Right cardiac atrium (tissue), 5 donors: ENCODE measurements around the gene CENPVL2. TPM values are rescaled to one million over a fixed set of nuclear protein-coding genes. Genes with fewer than 3 reads are reported as not detected.
"Not testable (repeated sequence)": the region's sequence is repeated elsewhere in the genome, so short reads cannot be mapped to it uniquely, and the experiment has no call there.

Source experiments
- ATAC-seq, 2 donors: fragments of 200-7000 bp; cut with Tn5 transposase; one replicate each; pipeline versions ENCODE4 v1.8.0 to v1.9.1; 2020; ENCODE audit warnings: moderate library complexity in 2 of 2, mild to moderate bottlenecking in 1 of 2
- DNase-seq, 3 donors: peaks; one replicate each; pipeline ENCODE4 v3.0.0-alpha.2; 2020
- H3K27ac ChIP-seq: one replicate; pipeline ENCODE4 v1.5.1; 2013; ENCODE audit warnings: mild to moderate bottlenecking, low read length, control low read depth, moderate library complexity
- H3K27me3 ChIP-seq: one replicate; pipeline ENCODE4 v1.6.1; 2013; ENCODE audit not compliant: control insufficient read depth, insufficient read depth
- H3K4me1 ChIP-seq: one replicate; pipeline ENCODE4 v1.6.1; 2013; ENCODE audit warnings: low read length; ENCODE audit not compliant: control insufficient read depth, insufficient read depth
- H3K4me3 ChIP-seq: one replicate; pipeline ENCODE4 v1.5.1; 2013; ENCODE audit warnings: low read length, control low read depth
- H3K9me3 ChIP-seq: one replicate; pipeline ENCODE4 v1.6.1; 2013; ENCODE audit warnings: low read length; ENCODE audit not compliant: control insufficient read depth
- WGBS: extraction: QIAGEN DNeasy Blood & Tissue Kit; methylation state at CpG from one replicate; pipeline ENCODE4 v1.1.7; 2013; 5-methylcytosine and 5-hydroxymethylcytosine counted together
- intact Hi-C, 4 donors: fragments of 100-400 bp; cut with DNase I; formaldehyde crosslinking; loops; one replicate each; pipeline versions ENCODE4 v1.11.0 to v1.14.0; 2022 to 2023
- long read RNA-seq, 4 donors: library from polyadenylated mRNA; unstranded; transcript quantifications; one replicate each; pipeline ENCODE4 v2.0.0, GENCODE V29; 2020 to 2021
- polyA plus RNA-seq: library from polyadenylated mRNA; stranded (reverse); fragments of 200-250 nt; gene quantifications from one replicate; pipeline ENCODE4 v1.2.3, GENCODE V29; 2013
- total RNA-seq, 4 donors: library from RNA; stranded (reverse); fragmentation: NEBNext Ultra II Directional; extraction: Animal tissue kit (Norgen Biotek cat#: 25700); gene quantifications; one replicate each; pipeline ENCODE4 v1.2.1, GENCODE V29; 2021
- donor health status: healthy with polysubstance abuse.
- donor health status: DM: no; HTN: yes; CAD: no.
- donor health status: DM: no; HTN: no; CAD: no.
- donor health status: DM: no; HTN: yes; CAD: no; lungs with severe emphysema.
- donor health status: DM: yes; HTN: yes; CAD: no.

CENPVL2 gene
- total RNA-seq (not detected), polyA plus RNA-seq (not detected)
- long read RNA-seq, donor 1, result 0 reads
- long read RNA-seq, donor 2, result 0 reads
- long read RNA-seq, donor 3, result 0 reads
- long read RNA-seq, donor 4, result 0 reads

DNA sequence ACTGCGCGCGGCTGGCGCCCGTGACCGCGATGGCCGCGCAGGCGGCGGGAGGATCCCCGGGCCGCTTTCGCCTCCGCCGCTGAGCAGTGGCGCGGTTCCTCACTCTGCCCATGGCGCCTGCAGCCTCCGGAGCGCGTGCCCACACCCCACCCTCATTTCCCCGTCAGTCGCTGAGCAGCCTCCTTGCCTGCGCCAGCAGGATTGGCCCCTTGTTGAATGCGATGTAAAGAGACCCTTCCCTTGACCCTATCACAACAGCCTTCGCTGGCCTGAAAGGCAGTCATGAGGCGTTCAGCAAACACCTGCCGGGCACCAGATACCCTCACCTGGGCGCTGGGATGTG is at the start of gene CENPVL2:
Gene CENPVL2 (minus strand): TSS at position 112 of the 343 bp plus-strand sequence. CDS start 0 bp downstream, at position 112.
- H3K4me3 ChIP-seq, ATAC-seq, intact Hi-C loops, H3K4me1 ChIP-seq, H3K27me3 ChIP-seq, DNase-seq, H3K9me3 ChIP-seq, H3K27ac ChIP-seq: not testable (repeated sequence)
- WGBS, result no CpG with 5 or more reads among the region's 30 CpGs

DNA sequence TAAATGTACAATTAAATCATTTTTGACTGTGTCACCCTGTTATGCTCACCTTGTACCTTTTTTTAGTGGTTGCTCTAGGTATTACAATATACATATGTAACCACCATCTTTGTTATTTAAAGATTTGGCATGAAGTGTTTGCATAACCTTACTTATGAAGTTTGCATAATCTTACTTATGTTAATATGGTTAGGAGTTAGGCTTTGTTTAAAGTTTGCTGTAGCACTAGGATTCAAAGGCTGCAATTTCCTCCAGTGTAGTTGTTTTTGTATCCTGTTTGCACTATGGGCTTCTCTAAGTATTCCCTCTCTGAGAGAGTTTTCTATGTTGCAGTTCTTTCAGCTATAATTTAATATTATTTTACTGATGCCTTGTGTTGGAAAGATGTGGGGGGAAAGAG is 45.6 kb upstream of the CENPVL2 start:
- ATAC-seq (no peak), DNase-seq (no peak)
- H3K9me3 ChIP-seq, result no peaks in the 10 kb centered on the region
- H3K4me1 ChIP-seq, result no peaks in the 10 kb centered on the region
- no peaks in the 10 kb centered on the region for H3K27me3 ChIP-seq
- H3K4me3 ChIP-seq, result no peak overlapping the region
- intact Hi-C loops, result no loop called here
- H3K27ac ChIP-seq, result no peak overlapping the region

DNA sequence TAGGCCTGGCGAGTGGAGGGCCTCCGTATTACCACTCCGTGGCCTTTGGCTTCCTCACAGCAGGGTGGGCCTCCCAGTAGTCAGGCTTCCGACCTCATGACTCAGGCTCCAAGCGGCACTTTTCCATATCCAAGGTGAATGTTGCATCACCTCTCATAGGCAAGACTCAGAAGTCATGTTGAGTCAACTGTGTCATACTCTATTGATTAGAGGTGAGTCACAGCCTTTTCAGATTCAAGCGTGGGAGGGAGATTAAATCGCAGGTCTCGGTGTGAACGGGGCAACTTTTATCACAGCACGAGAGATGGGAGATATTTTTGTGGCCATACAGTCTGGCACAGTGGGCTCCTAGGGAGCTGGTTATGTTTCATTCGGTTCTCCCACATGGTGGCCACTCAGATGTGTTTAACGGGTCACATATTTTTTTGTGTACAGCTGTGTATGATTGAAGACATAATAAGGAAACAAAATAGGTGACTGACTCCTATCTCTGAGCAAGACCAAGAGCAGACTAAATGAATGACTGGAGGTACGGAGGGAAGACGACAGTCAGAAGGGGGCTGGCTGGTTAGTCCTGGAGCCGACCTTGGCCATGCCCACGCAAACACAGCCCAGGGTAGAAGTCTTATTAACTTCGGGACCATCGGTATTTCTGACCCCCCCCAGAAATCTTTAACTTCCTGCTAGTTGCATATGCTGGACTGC is 30.5 kb upstream of the CENPVL2 start:
- H3K4me3 ChIP-seq, H3K27me3 ChIP-seq, DNase-seq, intact Hi-C loops, H3K9me3 ChIP-seq, H3K4me1 ChIP-seq, ATAC-seq, H3K27ac ChIP-seq: not testable (repeated sequence)
- WGBS, result no CpG with 5 or more reads among the region's 18 CpGs

DNA sequence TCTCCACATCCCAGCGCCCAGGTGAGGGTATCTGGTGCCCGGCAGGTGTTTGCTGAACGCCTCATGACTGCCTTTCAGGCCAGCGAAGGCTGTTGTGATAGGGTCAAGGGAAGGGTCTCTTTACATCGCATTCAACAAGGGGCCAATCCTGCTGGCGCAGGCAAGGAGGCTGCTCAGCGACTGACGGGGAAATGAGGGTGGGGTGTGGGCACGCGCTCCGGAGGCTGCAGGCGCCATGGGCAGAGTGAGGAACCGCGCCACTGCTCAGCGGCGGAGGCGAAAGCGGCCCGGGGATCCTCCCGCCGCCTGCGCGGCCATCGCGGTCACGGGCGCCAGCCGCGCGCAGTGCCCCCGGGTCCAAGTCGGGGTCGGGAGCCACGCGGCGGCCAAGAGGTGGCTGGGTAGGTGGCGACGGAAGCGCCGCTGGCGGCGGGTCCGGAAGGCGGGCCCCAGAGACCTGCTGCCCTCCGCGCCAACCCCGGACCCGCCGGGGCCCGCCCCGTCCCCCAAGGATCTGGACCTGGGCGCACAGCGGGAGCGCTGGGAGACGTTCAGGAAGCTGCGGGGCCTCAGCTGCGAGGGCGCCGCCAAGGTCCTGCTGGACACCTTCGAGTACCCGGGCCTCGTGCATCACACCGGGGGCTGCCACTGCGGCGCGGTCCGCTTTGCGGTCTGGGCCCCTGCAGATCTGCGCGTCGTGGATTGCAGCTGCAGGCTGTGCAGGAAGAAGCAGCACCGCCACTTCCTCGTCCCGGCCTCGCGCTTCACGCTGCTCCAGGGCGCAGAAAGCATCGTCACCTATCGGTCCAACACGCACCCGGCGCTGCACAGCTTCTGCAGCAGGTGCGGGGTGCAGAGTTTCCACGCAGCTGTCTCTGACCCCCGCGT is 27.9 kb upstream of the CENPVL2 start, which contains the start of gene CENPVL1:
Gene CENPVL1 (plus strand): TSS at position 236 of the 888 bp plus-strand sequence. CDS start 0 bp downstream, at position 236.
- ATAC-seq, H3K27me3 ChIP-seq, DNase-seq, H3K4me1 ChIP-seq, H3K4me3 ChIP-seq, H3K27ac ChIP-seq, intact Hi-C loops, H3K9me3 ChIP-seq: not testable (repeated sequence)
- no CpG with 5 or more reads among the region's 87 CpGs for WGBS

DNA sequence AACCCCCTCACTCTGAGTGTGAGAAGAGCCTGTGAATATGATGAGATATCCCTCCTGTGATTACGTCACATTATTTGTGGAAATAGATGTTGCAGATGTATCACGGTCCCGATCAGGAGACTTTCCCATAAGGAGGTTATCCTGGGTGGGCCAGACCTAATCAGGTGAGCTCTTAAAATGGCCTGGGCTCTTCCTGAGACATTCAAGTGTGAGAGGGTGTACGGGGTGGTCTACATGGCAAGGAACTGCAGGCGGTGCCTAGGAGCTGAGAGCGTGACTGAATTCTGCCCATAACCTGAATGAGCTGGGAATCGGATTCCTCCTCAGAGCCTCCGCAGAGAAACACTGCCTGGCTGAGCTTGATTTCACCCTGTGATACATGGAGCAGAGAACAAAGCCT is 14.8 kb upstream of the CENPVL2 start:
- Histone ChIP-seq H3K9me3 (no peaks in the 10 kb centered on the region), H3K4me3 (no peak overlapping the region), H3K4me1 (no peaks in the 10 kb centered on the region), H3K27me3 (no peaks in the 10 kb centered on the region), H3K27ac (no peak overlapping the region)
- WGBS, result 86% methylated on average over 8 of the region's 8 CpGs
- intact Hi-C loops, result no loop called here
- no peak for ATAC-seq
- no peak for DNase-seq

DNA sequence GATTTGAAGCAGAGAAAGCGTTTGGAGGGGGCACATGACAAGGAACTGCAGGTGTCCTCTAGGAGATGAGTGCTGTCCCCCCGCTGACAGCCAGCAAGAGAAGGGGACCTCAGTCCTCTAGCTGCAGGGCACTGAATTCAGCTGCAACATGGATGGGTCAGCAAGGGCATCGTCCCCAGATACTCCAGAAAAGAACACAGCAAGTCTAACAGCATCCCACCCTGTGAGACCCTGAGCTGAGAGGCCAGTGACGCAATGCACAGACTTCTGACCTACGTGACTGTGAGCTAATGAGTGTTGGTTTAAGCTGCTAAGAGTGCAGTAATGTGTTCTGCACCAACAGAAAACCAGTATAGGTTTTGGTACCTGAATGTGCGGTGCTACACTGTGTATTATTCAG is 11.6 kb upstream of the CENPVL2 start:
- intact Hi-C loops, result no loop called here
- Histone ChIP-seq H3K4me1 (no peaks in the 10 kb centered on the region), H3K9me3 (no peaks in the 10 kb centered on the region), H3K4me3 (no peak overlapping the region), H3K27ac (no peak overlapping the region), H3K27me3 (no peaks in the 10 kb centered on the region)
- no peak for DNase-seq
- ATAC-seq, result no peak
- 79% methylated on average over 6 of the region's 6 CpGs for WGBS

DNA sequence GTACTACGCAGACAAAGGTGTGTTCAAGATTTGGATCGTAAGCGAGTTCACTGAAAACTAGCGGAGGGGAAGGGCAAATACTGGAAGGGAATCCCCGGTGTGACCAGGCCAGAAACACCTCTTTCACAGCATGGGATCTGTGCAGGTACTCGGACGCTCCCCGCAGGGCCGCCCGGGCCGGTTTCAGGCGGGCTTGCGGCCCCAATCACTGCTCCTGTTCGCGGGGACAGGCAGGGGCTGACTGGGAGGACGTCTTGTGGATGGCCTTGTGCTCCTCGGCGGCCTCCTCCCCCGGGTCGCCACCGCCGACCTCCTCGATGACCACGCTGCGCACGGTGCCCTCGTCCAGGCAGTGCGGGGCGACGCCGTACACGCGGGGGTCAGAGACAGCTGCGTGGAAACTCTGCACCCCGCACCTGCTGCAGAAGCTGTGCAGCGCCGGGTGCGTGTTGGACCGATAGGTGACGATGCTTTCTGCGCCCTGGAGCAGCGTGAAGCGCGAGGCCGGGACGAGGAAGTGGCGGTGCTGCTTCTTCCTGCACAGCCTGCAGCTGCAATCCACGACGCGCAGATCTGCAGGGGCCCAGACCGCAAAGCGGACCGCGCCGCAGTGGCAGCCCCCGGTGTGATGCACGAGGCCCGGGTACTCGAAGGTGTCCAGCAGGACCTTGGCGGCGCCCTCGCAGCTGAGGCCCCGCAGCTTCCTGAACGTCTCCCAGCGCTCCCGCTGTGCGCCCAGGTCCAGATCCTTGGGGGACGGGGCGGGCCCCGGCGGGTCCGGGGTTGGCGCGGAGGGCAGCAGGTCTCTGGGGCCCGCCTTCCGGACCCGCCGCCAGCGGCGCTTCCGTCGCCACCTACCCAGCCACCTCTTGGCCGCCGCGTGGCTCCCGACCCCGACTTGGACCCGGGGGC is 567 bp downstream of the CENPVL2 start:
- WGBS, result no CpG with 5 or more reads among the region's 88 CpGs
- ATAC-seq, result not testable (repeated sequence)

DNA sequence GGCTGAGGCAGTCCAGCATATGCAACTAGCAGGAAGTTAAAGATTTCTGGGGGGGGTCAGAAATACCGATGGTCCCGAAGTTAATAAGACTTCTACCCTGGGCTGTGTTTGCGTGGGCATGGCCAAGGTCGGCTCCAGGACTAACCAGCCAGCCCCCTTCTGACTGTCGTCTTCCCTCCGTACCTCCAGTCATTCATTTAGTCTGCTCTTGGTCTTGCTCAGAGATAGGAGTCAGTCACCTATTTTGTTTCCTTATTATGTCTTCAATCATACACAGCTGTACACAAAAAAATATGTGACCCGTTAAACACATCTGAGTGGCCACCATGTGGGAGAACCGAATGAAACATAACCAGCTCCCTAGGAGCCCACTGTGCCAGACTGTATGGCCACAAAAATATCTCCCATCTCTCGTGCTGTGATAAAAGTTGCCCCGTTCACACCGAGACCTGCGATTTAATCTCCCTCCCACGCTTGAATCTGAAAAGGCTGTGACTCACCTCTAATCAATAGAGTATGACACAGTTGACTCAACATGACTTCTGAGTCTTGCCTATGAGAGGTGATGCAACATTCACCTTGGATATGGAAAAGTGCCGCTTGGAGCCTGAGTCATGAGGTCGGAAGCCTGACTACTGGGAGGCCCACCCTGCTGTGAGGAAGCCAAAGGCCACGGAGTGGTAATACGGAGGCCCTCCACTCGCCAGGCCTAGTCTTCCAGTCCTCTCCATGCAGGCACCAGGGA is 2.8 kb downstream of the CENPVL2 start:
- H3K4me3 ChIP-seq, DNase-seq, ATAC-seq, intact Hi-C loops, H3K27me3 ChIP-seq, H3K4me1 ChIP-seq, H3K9me3 ChIP-seq, H3K27ac ChIP-seq: not testable (repeated sequence)
- no CpG with 5 or more reads among the region's 18 CpGs for WGBS

More for the DNA sequence above, 567 bp downstream of the CENPVL2 start:
- H3K27me3 ChIP-seq, DNase-seq, H3K4me3 ChIP-seq, H3K9me3 ChIP-seq, H3K4me1 ChIP-seq, intact Hi-C loops, H3K27ac ChIP-seq: not testable (repeated sequence)

DNA sequence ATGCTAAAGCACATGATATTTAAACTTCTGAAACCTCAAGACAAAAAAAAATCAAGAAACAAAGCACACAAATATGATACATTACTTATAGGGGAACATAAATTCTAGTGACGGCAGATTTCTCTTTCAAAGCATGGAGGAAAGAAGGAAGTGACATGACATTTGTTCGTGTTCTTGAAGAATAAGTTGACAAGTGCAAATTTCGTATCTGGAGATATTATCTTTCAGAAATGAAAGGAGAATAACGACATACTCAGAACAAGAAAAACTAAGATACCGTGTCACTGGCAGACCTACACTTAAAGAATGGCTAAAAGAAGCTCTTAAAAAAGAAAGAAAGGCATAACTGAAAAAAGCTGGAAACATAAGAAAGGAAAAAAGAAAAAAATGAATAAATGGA is 16.6 kb downstream of the CENPVL2 start:
- Histone ChIP-seq H3K27ac (no peak overlapping the region), H3K4me1 (no peaks in the 10 kb centered on the region), H3K27me3 (no peaks in the 10 kb centered on the region), H3K9me3 (no peaks in the 10 kb centered on the region), H3K4me3 (no peak overlapping the region)
- DNase-seq (no peak), ATAC-seq (no peak)
- intact Hi-C loops, result no loop called here
- 54% methylated on average over 5 of the region's 5 CpGs for WGBS

DNA sequence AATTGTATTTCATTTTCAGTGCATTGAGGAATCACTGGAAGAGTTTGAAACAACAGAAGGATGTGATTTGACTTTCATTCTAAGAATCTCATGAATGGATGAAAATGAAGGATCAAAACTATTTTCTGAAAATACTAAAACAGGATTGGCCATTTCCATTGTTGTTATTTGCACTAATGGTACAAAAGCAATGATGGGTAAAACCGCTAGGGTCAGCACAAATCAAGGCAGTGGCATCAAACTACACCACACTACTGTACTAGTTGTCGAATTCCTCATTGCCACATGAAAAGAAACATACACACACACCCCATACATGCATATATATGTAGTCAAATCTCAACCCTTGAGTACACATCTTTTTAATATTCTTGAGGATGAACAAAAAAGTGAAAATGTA is 39.3 kb downstream of the CENPVL2 start:
- WGBS, result 70% methylated on average over 2 of the region's 2 CpGs
- intact Hi-C loops, result no loop called here
- Histone ChIP-seq H3K27ac (no peak overlapping the region), H3K9me3 (no peaks in the 10 kb centered on the region), H3K27me3 (no peaks in the 10 kb centered on the region), H3K4me3 (no peak overlapping the region), H3K4me1 (no peaks in the 10 kb centered on the region)
- ATAC-seq, result no peak
- no peak for DNase-seq
